Ishikawa (cell line): Measurements from ENCODE around the gene ZBTB11.

Experiments used
- CEBPB ChIP-seq: IDR thresholded peaks from 2 replicates; pipeline ENCODE4 v1.6.1; 2012
- CREB1 ChIP-seq: IDR thresholded peaks from 2 replicates; pipeline ENCODE4 v1.6.1; 2012; ENCODE audit warnings: low read depth
- EGR1 ChIP-seq: IDR thresholded peaks from 2 replicates; pipeline ENCODE4 v1.6.1; 2012
- EP300 ChIP-seq: IDR thresholded peaks from 2 replicates; pipeline ENCODE4 v1.6.1; 2012; ENCODE audit warnings: borderline replicate concordance
- FOXM1 ChIP-seq: IDR thresholded peaks from 2 replicates; pipeline ENCODE4 v1.6.1; 2012; ENCODE audit warnings: low read depth, borderline replicate concordance
- MAX ChIP-seq: IDR thresholded peaks from 2 replicates; pipeline ENCODE4 v1.6.1; 2012
- NFIC ChIP-seq: IDR thresholded peaks from 2 replicates; pipeline ENCODE4 v1.6.1; 2012
- RAD21 ChIP-seq: IDR thresholded peaks from 2 replicates; pipeline ENCODE4 v1.6.1; 2012; ENCODE audit warnings: low read depth
- REST ChIP-seq: IDR thresholded peaks from 2 replicates; pipeline ENCODE4 v1.6.1; 2012; ENCODE audit warnings: low read depth, mild to moderate bottlenecking
- TAF1 ChIP-seq: IDR thresholded peaks from 2 replicates; pipeline ENCODE4 v1.6.1; 2012; ENCODE audit warnings: low read depth, mild to moderate bottlenecking
- TCF12 ChIP-seq: IDR thresholded peaks from 2 replicates; pipeline ENCODE4 v1.6.1; 2012; ENCODE audit warnings: low read depth
- TEAD4 ChIP-seq: IDR thresholded peaks from 2 replicates; pipeline ENCODE4 v1.6.1; 2012
- USF1 ChIP-seq: IDR thresholded peaks from 2 replicates; pipeline ENCODE4 v1.6.1; 2012
- YY1 ChIP-seq: IDR thresholded peaks from 2 replicates; pipeline ENCODE4 v1.6.1; 2012; ENCODE audit warnings: low read depth
- ZBTB7A ChIP-seq: IDR thresholded peaks from 2 replicates; pipeline ENCODE4 v1.6.1; 2012; ENCODE audit warnings: low read depth

ZBTB11 gene

GRCh38 chr3:101618726-101619125, 58.2 kb downstream of the ZBTB11 start:
- TF ChIP-seq EGR1 (no peak), REST (no peak), NFIC (no peak), TEAD4 (no peak), TAF1 (no peak), CREB1 (no peak)

GRCh38 chr3:101617478-101617877, 59.5 kb downstream of the ZBTB11 start:
- TF ChIP-seq REST = no peak

GRCh38 chr3:101615525-101615924, 61.4 kb downstream of the ZBTB11 start:
- TF ChIP-seq REST (no peak), CREB1 (no peak), FOXM1 (no peak), TCF12 (no peak), YY1 (no peak), ZBTB7A (no peak), TEAD4 (no peak), TAF1 (no peak), EP300 (no peak), NFIC (no peak), EGR1 (no peak), MAX (no peak), RAD21 (no peak), CEBPB (no peak), USF1 (no peak)

- TF ChIP-seq USF1 (no peak), NFIC (no peak), TAF1 (no peak), YY1 (no peak), CREB1 (no peak), REST (no peak), CEBPB (no peak), EP300 (no peak), TCF12 (no peak), RAD21 (no peak), EGR1 (no peak)
These were observed 65.9 kb downstream of the ZBTB11 start for GRCh38 chr3:101611023-101611422.
